PC-3 (cell line): ENCODE results near the gene TDRKH. TPM values are rescaled to one million over a fixed set of nuclear protein-coding genes. Genes with fewer than 3 reads are reported as not detected.

ENCODE experiments used
- ATAC-seq: fragments of 200-7000 bp; cut with Tn5 transposase; 2 replicates; pipeline ENCODE4 v1.9.1; 2020; ENCODE audit warnings: mild to moderate bottlenecking, moderate library complexity
- BruUV-seq: library from RNA; stranded (reverse); fragments of 400-500 nt; replicated peaks from 2 replicates; lab custom pipeline; 2021; lab: Mats Ljungman, UMichigan
- CTCF ChIA-PET: fragments of 300-600 bp; sonication (Branson Sonifier 250); formaldehyde crosslinking; loops from one replicate; lab custom pipeline; 2022; ENCODE audit warnings: antibody characterized with exemption; lab: Charles Lee
- POLR2A ChIA-PET: fragments of 300-600 bp; sonication (Branson Sonifier 250); formaldehyde crosslinking; loops from one replicate; lab custom pipeline; 2022; ENCODE audit warnings: antibody characterized with exemption; ENCODE audit not compliant: unreplicated experiment; lab: Charles Lee
- DNase-seq: peaks from one replicate; pipeline ENCODE4 v3.0.0-alpha.2; 2015
- H2AFZ ChIP-seq: fragments of 300-600 bp; sonication (generic); 2 replicates; pipeline ENCODE4 v1.6.0; 2016; ENCODE audit warnings: antibody characterized with exemption, low read length
- H3F3A ChIP-seq: fragments of 300-600 bp; sonication (generic); one replicate; pipeline ENCODE4 v1.6.0; 2017; ENCODE audit warnings: antibody characterized with exemption, low read length, control low read depth, mild to moderate bottlenecking; ENCODE audit not compliant: unreplicated experiment
- H3K27ac ChIP-seq: fragments of 300-600 bp; sonication (generic); 2 replicates; pipeline ENCODE4 v1.5.1; 2016; ENCODE audit warnings: mild to moderate bottlenecking, low read length
- H3K27me3 ChIP-seq: fragments of 300-600 bp; sonication (generic); 2 replicates; pipeline ENCODE4 v1.6.1; 2016; ENCODE audit warnings: low read length, mixed read lengths
- H3K36me3 ChIP-seq: fragments of 300-600 bp; sonication (generic); 2 replicates; pipeline ENCODE4 v1.6.1; 2016; ENCODE audit warnings: low read depth, mixed run types, low read length, mixed read lengths
- H3K4me1 ChIP-seq: fragments of 300-600 bp; sonication (generic); 2 replicates; pipeline ENCODE4 v1.5.1; 2016; ENCODE audit warnings: low read length; ENCODE audit not compliant: insufficient read depth
- H3K4me2 ChIP-seq: fragments of 300-600 bp; sonication (generic); 2 replicates; pipeline ENCODE4 v1.6.0; 2016; ENCODE audit warnings: low read length
- H3K4me3 ChIP-seq: fragments of 300-600 bp; sonication (generic); 2 replicates; pipeline ENCODE4 v1.5.1; 2016; ENCODE audit warnings: mild to moderate bottlenecking, low read length, mixed read lengths
- H3K79me2 ChIP-seq: fragments of 300-600 bp; sonication (generic); 2 replicates; pipeline ENCODE4 v1.6.1; 2017; ENCODE audit warnings: low read length, mixed read lengths
- H3K9ac ChIP-seq: fragments of 300-600 bp; sonication (generic); 2 replicates; pipeline ENCODE4 v1.6.0; 2016; ENCODE audit warnings: mild to moderate bottlenecking, low read length
- H3K9me2 ChIP-seq: fragments of 300-600 bp; sonication (generic); replicated peaks from 2 replicates; pipeline ENCODE4 v1.6.1; 2016; ENCODE audit warnings: mixed run types, low read length, mixed read lengths
- H3K9me3 ChIP-seq: fragments of 300-600 bp; sonication (generic); 2 replicates; pipeline ENCODE4 v1.6.1; 2016; ENCODE audit warnings: low read length, mixed read lengths
- H4K20me1 ChIP-seq: fragments of 300-600 bp; sonication (generic); 2 replicates; pipeline ENCODE4 v1.6.1; 2016; ENCODE audit warnings: low read length, mixed read lengths
- EZH2 ChIP-seq: fragments of 300-600 bp; sonication (generic); IDR thresholded peaks from one replicate; pipeline ENCODE4 v1.6.1; 2017; ENCODE audit warnings: antibody characterized with exemption, mild to moderate bottlenecking, low read length; ENCODE audit not compliant: unreplicated experiment
- EZH2phosphoT487 ChIP-seq: fragments of 300-600 bp; sonication (generic); IDR thresholded peaks from 2 replicates; pipeline ENCODE4 v1.6.1; 2018; ENCODE audit warnings: mild to moderate bottlenecking, antibody characterized with exemption, low read length, borderline replicate concordance
- intact Hi-C: fragments of 100-400 bp; cut with micrococcal nuclease; formaldehyde crosslinking; loops from 2 replicates; pipeline ENCODE4 v1.9.0; 2023
- total RNA-seq: library from RNA; depleted of rRNA; stranded (reverse); fragments of >200 nt; gene quantifications from 2 replicates; pipeline ENCODE4 v1.2.3, GENCODE V29; 2014
- TF ChIP-seq, protein P1 (sequence below): fragments of 300-600 bp; sonication (generic); conservative IDR thresholded peaks from 2 replicates; pipeline ENCODE4 v1.5.1; 2017; ENCODE audit warnings: antibody characterized with exemption, low read depth, mild to moderate bottlenecking, low read length

Gene TDRKH
- total RNA-seq, 1 experiment from 2014 or later = 15.2 TPM

DNA sequence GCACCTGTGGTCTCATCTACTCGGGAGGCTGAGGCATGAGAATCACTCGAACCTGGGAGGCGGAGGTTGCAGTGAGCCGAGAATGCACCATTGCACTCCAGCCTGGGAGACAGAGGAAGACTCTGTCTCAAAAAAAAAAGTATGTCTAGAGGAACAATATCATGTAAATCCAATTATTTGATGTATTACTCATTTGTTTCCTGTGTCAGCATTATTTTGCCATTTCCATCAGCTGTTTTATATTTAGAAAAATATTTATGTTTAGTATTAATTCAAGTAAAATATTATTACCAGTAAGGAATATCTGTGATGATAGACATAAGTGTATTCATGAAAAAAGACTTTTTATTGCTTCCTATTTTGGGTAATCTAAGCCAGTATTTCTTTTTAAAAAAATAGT, 13.0 kb downstream of the TDRKH start:
- CTCF ChIA-PET = no interaction called here
- Histone ChIP-seq H3K27ac (no peak overlapping the region), H3K36me3 (peaks cover 24% of the 10 kb centered on the region), H3K9ac (no peak overlapping the region), H3K4me2 (no peak overlapping the region), H3K27me3 (no peaks in the 10 kb centered on the region), H3K79me2 (no peaks in the 10 kb centered on the region), H3K4me3 (no peak overlapping the region), H3K9me3 (no peaks in the 10 kb centered on the region), H4K20me1 (no peaks in the 10 kb centered on the region), H3K4me1 (peaks cover 14% of the 10 kb centered on the region), H3F3A (no peaks in the 10 kb centered on the region), H3K9me2 (no peaks in the 10 kb centered on the region), H2AFZ (no peak overlapping the region)
- POLR2A ChIA-PET = interaction anchor here (0.6 kb wide), 1 partner anchor 63 kb away, joined by 3 read pairs; no protein-coding TSS in a partner anchor
- intact Hi-C loops = no loop called here
- ATAC-seq (no peak), DNase-seq (no peak)
- no peak for TF ChIP-seq EZH2phosphoT487
- no peak for TF ChIP-seq EZH2
- TF ChIP-seq, protein P1, sequence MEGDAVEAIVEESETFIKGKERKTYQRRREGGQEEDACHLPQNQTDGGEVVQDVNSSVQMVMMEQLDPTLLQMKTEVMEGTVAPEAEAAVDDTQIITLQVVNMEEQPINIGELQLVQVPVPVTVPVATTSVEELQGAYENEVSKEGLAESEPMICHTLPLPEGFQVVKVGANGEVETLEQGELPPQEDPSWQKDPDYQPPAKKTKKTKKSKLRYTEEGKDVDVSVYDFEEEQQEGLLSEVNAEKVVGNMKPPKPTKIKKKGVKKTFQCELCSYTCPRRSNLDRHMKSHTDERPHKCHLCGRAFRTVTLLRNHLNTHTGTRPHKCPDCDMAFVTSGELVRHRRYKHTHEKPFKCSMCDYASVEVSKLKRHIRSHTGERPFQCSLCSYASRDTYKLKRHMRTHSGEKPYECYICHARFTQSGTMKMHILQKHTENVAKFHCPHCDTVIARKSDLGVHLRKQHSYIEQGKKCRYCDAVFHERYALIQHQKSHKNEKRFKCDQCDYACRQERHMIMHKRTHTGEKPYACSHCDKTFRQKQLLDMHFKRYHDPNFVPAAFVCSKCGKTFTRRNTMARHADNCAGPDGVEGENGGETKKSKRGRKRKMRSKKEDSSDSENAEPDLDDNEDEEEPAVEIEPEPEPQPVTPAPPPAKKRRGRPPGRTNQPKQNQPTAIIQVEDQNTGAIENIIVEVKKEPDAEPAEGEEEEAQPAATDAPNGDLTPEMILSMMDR = no peak
- no TSS peak for BruUV-seq

DNA sequence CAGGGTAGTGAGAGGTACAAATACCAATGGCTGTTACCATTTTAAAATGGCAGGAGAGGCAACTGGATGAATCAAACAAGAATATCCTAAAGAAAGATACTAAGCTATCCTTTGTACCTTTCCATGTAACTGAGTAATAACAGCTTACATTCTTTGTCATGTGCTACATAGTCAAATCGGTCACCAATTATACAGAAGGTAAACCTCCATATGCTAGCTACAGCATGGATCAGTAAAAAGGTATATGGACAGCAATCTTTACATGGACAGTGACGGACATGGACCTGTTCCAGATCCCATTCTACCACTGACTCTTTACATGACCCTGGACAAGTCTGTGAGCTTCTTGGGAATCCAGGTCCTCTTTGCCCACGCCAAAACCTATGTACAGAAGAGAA, 13.6 kb downstream of the TDRKH start:
- no peak overlapping the region for H2AFZ ChIP-seq
- no peak for TF ChIP-seq EZH2
- no peak for TF ChIP-seq EZH2phosphoT487
- TF ChIP-seq, protein P1 = no peak
- no peak overlapping the region for H3K4me3 ChIP-seq
- no peaks in the 10 kb centered on the region for H3K27me3 ChIP-seq
- intact Hi-C loops = no loop called here
- peaks cover 24% of the 10 kb centered on the region for H3K36me3 ChIP-seq
- no peaks in the 10 kb centered on the region for H3F3A ChIP-seq
- ChIA-PET CTCF (no interaction called here), POLR2A (interaction anchor here (0.6 kb wide), 1 partner anchor 64 kb away, joined by 3 read pairs; no protein-coding TSS in a partner anchor)
- H3K9ac ChIP-seq = no peak overlapping the region
- ATAC-seq (no peak), DNase-seq (no peak)
- H3K4me1 ChIP-seq = peaks cover 14% of the 10 kb centered on the region
- no peaks in the 10 kb centered on the region for H3K9me2 ChIP-seq
- BruUV-seq = no TSS peak
- no peaks in the 10 kb centered on the region for H3K9me3 ChIP-seq
- no peaks in the 10 kb centered on the region for H4K20me1 ChIP-seq
- H3K79me2 ChIP-seq = no peaks in the 10 kb centered on the region
- H3K4me2 ChIP-seq = no peak overlapping the region
- H3K27ac ChIP-seq = no peak overlapping the region

DNA sequence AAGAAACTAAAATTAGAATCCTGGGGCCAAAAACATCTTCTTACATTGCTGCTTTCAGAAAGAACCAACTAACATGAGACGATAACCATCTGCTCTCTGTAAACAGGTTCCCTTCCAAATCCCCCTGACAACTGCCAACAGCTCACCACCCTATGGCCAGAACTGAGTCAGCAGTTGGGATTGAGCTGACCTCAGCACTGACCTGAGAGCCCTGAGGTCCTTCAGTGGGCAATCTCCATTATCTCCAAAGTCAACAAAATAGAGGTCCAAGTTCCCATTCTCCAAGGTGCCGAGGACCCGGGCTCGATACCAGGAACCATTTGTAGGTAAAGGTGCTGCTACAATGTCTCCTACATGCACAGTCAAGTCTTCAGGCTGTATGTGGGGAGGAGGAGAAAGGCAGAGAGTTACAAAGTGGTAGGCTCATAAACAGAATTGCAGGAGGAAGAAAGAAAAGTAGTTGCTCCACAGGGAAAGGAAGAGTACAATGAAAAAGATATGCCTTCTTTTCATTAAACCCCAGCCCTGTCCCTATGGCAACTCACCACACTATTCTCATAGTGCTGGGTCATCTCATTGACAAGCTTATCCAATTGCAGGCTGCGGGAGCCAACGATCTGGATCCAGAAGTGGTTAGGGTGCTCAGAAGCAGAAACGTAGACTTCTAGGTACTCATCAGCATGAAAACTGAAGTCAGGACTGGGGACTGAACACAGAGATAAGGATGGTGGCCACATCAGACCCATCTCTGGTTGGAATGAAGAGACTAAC, 14.2 kb downstream of the TDRKH start:
- Histone ChIP-seq H3K79me2 (no peaks in the 10 kb centered on the region), H4K20me1 (no peaks in the 10 kb centered on the region), H3K27me3 (no peaks in the 10 kb centered on the region), H3K9me2 (no peaks in the 10 kb centered on the region), H3K4me3 (no peak overlapping the region), H3K9me3 (no peaks in the 10 kb centered on the region), H3K36me3 (peaks cover 21% of the 10 kb centered on the region), H3K27ac (no peak overlapping the region), H2AFZ (no peak overlapping the region), H3K9ac (no peak overlapping the region), H3K4me2 (no peak overlapping the region), H3F3A (no peaks in the 10 kb centered on the region), H3K4me1 (peaks cover 14% of the 10 kb centered on the region)
- ChIA-PET POLR2A (no interaction called here), CTCF (no interaction called here)
- DNase-seq = no peak
- intact Hi-C loops = no loop called here
- TF ChIP-seq, protein P1 = no peak
- no peak for TF ChIP-seq EZH2
- no peak for TF ChIP-seq EZH2phosphoT487
- ATAC-seq = no peak
- no TSS peak for BruUV-seq
